Calu3 (cell line): ENCODE data around the gene C2. TPM values are rescaled to one million over a fixed set of nuclear protein-coding genes. Genes with fewer than 3 reads are reported as not detected.

ENCODE experiments used
- BruUV-seq: library from RNA; stranded (reverse); fragments of 400-500 nt; replicated peaks from 2 replicates; lab custom pipeline; 2021; lab: Mats Ljungman, UMichigan
- CTCF ChIA-PET: fragments of 300-600 bp; sonication (Branson Sonifier 250); formaldehyde crosslinking; loops from one replicate; lab custom pipeline; 2022; ENCODE audit warnings: antibody characterized with exemption; lab: Charles Lee
- DNase-seq: peaks from one replicate; pipeline ENCODE4 v3.0.0; 2022
- H3K27ac Mint-ChIP-seq: one replicate; pipeline ENCODE4 v1.8.0; 2022; ENCODE audit warnings: mixed read lengths; ENCODE audit not compliant: unreplicated experiment
- H3K27me3 Mint-ChIP-seq: one replicate; pipeline ENCODE4 v1.8.0; 2022; ENCODE audit warnings: mixed read lengths; ENCODE audit not compliant: unreplicated experiment
- H3K36me3 Mint-ChIP-seq: one replicate; pipeline ENCODE4 v1.8.0; 2022; ENCODE audit warnings: mild to moderate bottlenecking, moderate library complexity, mixed read lengths; ENCODE audit not compliant: insufficient read depth, unreplicated experiment
- H3K4me1 Mint-ChIP-seq: one replicate; pipeline ENCODE4 v1.8.0; 2022; ENCODE audit warnings: mild to moderate bottlenecking, low read depth, mixed read lengths; ENCODE audit not compliant: unreplicated experiment
- H3K4me3 Mint-ChIP-seq: one replicate; pipeline ENCODE4 v1.8.0; 2022; ENCODE audit warnings: mild to moderate bottlenecking, low read depth, moderate library complexity, mixed read lengths; ENCODE audit not compliant: unreplicated experiment
- H3K9me3 Mint-ChIP-seq: one replicate; pipeline ENCODE4 v1.8.0; 2022; ENCODE audit warnings: low read depth, mixed read lengths; ENCODE audit not compliant: unreplicated experiment
- intact Hi-C: fragments of 100-400 bp; cut with micrococcal nuclease; formaldehyde crosslinking; loops from one replicate; pipeline ENCODE4 v1.10.0; 2022; ENCODE audit not compliant: unreplicated experiment
- total RNA-seq: library from RNA; stranded (reverse); gene quantifications from 2 replicates; pipeline ENCODE4 v1.2.3, GENCODE V29; 2022
- TF ChIP-seq, protein P1 (sequence below): fragments of 200-600 bp; IDR thresholded peaks from one replicate; pipeline ENCODE4 v1.8.0; 2022; ENCODE audit warnings: antibody characterized with exemption; ENCODE audit not compliant: unreplicated experiment

The C2 gene
- total RNA-seq, 1 experiment from 2014 or later, result 6.3 TPM

DNA sequence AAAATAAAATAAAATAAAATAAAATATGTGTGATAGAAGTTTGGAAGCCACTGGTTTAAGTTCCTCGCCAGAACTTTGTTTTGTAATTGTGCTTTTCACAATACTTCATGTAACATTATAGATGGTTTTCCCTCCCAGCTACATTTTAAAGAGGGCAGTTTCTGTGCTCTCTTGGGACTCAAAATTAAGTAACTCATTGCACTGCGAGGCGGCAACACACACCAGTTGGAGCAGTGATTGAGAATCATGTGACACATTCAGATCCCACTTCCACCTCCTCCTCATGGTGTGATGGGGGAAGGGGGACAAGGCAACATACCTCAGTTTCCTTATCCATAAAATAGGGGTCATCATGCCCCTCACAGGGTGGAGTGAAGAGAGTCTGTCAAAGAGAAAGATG, 7.5 kb downstream of the C2 start:
- no peaks in the 10 kb centered on the region for H3K9me3 Mint-ChIP-seq
- intact Hi-C loops, result no loop called here

DNA sequence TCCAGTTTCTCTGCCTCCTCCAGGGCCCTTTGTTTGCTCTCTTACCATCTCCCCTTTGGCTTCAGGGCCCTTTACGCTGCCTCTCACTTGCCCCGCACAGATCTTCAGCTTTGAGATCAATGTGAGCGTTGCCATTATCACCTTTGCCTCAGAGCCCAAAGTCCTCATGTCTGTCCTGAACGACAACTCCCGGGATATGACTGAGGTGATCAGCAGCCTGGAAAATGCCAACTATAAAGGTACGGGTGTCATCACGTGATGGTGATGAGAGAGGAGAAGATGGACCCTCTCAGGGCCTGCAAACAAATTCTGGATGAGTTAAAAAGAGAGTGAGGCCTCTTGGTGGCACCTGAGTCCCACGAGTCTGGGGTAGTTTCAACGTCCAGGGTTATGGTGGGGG, 8.3 kb downstream of the C2 start:
- CTCF ChIA-PET, result interaction anchor here (0.6 kb wide), 1 partner anchor 1908 kb away, joined by 3 read pairs; no protein-coding TSS in a partner anchor
- H3K4me1 Mint-ChIP-seq, result peaks cover 15% of the 10 kb centered on the region
- no peaks in the 10 kb centered on the region for H3K9me3 Mint-ChIP-seq
- H3K27me3 Mint-ChIP-seq, result peaks cover 16% of the 10 kb centered on the region
- H3K27ac Mint-ChIP-seq, result no peak overlapping the region
- H3K36me3 Mint-ChIP-seq, result peaks cover 9% of the 10 kb centered on the region
- BruUV-seq, result no TSS peak
- intact Hi-C loops, result no loop called here
- TF ChIP-seq, protein P1, sequence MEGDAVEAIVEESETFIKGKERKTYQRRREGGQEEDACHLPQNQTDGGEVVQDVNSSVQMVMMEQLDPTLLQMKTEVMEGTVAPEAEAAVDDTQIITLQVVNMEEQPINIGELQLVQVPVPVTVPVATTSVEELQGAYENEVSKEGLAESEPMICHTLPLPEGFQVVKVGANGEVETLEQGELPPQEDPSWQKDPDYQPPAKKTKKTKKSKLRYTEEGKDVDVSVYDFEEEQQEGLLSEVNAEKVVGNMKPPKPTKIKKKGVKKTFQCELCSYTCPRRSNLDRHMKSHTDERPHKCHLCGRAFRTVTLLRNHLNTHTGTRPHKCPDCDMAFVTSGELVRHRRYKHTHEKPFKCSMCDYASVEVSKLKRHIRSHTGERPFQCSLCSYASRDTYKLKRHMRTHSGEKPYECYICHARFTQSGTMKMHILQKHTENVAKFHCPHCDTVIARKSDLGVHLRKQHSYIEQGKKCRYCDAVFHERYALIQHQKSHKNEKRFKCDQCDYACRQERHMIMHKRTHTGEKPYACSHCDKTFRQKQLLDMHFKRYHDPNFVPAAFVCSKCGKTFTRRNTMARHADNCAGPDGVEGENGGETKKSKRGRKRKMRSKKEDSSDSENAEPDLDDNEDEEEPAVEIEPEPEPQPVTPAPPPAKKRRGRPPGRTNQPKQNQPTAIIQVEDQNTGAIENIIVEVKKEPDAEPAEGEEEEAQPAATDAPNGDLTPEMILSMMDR, result no peak
- no peak overlapping the region for H3K4me3 Mint-ChIP-seq
- no peak for DNase-seq

More for the DNA sequence above, 7.5 kb downstream of the C2 start:
- Mint-ChIP-seq H3K27ac (no peak overlapping the region), H3K4me1 (peaks cover 7% of the 10 kb centered on the region), H3K27me3 (peaks cover 16% of the 10 kb centered on the region), H3K36me3 (peaks cover 1% of the 10 kb centered on the region), H3K4me3 (no peak overlapping the region)
- DNase-seq, result no peak
- no TSS peak for BruUV-seq
- CTCF ChIA-PET, result interaction anchor here (0.6 kb wide), 1 partner anchor 90 kb away, joined by 4 read pairs; no protein-coding TSS in a partner anchor
- TF ChIP-seq, protein P1, result no peak

- peak overlapping the region; percentile 33 for H3K4me3 Mint-ChIP-seq
- intact Hi-C loops, result loop anchor here (10.0 kb wide), 2 partner anchors 165 to 255 kb away; partner anchors contain the start of genes GPSM3, PBX2 and VWA7
Measured at GRCh38 chr6:31940256-31940664, 12.7 kb downstream of the C2 start.

DNA sequence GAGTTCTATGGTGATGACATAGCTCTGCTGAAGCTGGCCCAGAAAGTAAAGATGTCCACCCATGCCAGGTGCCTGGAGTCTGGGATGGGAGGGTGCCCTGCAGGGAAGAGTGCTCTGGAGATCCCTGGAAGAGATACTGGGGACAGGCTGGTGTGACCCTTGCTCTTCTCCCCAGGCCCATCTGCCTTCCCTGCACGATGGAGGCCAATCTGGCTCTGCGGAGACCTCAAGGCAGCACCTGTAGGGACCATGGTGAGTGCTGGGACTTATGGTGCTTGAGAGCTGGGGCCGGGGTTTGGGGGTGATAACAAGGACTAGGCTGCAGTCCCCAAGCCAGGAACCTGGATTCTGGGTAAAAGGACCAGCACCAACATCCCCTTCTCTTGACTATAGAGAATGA, 16.2 kb downstream of the C2 start:
- intact Hi-C loops, result loop anchor here (10.0 kb wide), 2 partner anchors 169 to 251 kb away; partner anchors contain the start of genes GPSM3, PBX2 and VWA7
- no peaks in the 10 kb centered on the region for H3K9me3 Mint-ChIP-seq
- TF ChIP-seq, protein P1, result no peak
- peaks cover 47% of the 10 kb centered on the region for H3K36me3 Mint-ChIP-seq
- no peak overlapping the region for H3K27ac Mint-ChIP-seq
- DNase-seq, result no peak
- H3K27me3 Mint-ChIP-seq, result no peaks in the 10 kb centered on the region
- peaks cover 86% of the 10 kb centered on the region for H3K4me1 Mint-ChIP-seq
- H3K4me3 Mint-ChIP-seq, result no peak overlapping the region
- CTCF ChIA-PET, result no interaction called here
- no TSS peak for BruUV-seq

More at GRCh38 chr6:31940256-31940664, 12.7 kb downstream of the C2 start:
- CTCF ChIA-PET, result interaction anchor here (0.8 to 2.4 kb wide), 4 partner anchors 12 to 126 kb away, joined by 3 to 18 read pairs (median 5); partner anchors contain the start of gene EHMT2
- BruUV-seq, result no TSS peak
- Mint-ChIP-seq H3K27ac (peak overlapping the region; percentile 82), H3K27me3 (no peaks in the 10 kb centered on the region), H3K36me3 (peaks cover 12% of the 10 kb centered on the region), H3K4me1 (peaks cover 51% of the 10 kb centered on the region), H3K9me3 (no peaks in the 10 kb centered on the region)
- TF ChIP-seq, protein P1, result no peak
- DNase-seq, result peak; percentile 82
